GM19397 (cell line): ENCODE measurements around the gene SDK1.
"Not testable (repeated sequence)": the region's sequence is repeated elsewhere in the genome, so short reads cannot be mapped to it uniquely, and the experiment has no call there.

ENCODE experiments used
- ATAC-seq: cut with Tn5 transposase; IDR thresholded peaks from one replicate; pipeline ENCODE4 v1.9.1; 2021; ENCODE audit warnings: mild to moderate bottlenecking, moderate library complexity; ENCODE audit not compliant: unreplicated experiment

The SDK1 gene

GRCh38 chr7:4202954-4203353, 901.9 kb downstream of the SDK1 start:
- no peak for ATAC-seq

- ATAC-seq = no peak
These were observed 902.8 kb downstream of the SDK1 start for GRCh38 chr7:4203626-4204512.

GRCh38 chr7:4204513-4205165, 903.6 kb downstream of the SDK1 start:
- ATAC-seq = no peak

GRCh38 chr7:4205828-4206227, 904.8 kb downstream of the SDK1 start:
- no peak for ATAC-seq

GRCh38 chr7:4207011-4207410, 906.0 kb downstream of the SDK1 start:
- ATAC-seq = no peak

- no peak for ATAC-seq
These were observed 907.0 kb downstream of the SDK1 start for GRCh38 chr7:4208086-4208485.

GRCh38 chr7:4208586-4208985, 907.5 kb downstream of the SDK1 start:
- ATAC-seq = no peak

GRCh38 chr7:4209126-4209525, 908.1 kb downstream of the SDK1 start:
- ATAC-seq = no peak

GRCh38 chr7:4209966-4210365, 908.9 kb downstream of the SDK1 start:
- no peak for ATAC-seq

- no peak for ATAC-seq
These were observed 909.8 kb downstream of the SDK1 start for GRCh38 chr7:4210821-4211220.

- ATAC-seq = no peak
These were observed 910.2 kb downstream of the SDK1 start for GRCh38 chr7:4211261-4211660.

GRCh38 chr7:4212376-4212775, 911.3 kb downstream of the SDK1 start:
- no peak for ATAC-seq

- no peak for ATAC-seq
These were observed 913.5 kb downstream of the SDK1 start for GRCh38 chr7:4214291-4215155.

GRCh38 chr7:4215176-4215720, 914.2 kb downstream of the SDK1 start:
- ATAC-seq = no peak

GRCh38 chr7:4216016-4216415, 915.0 kb downstream of the SDK1 start:
- no peak for ATAC-seq

- ATAC-seq = not testable (repeated sequence)
These were observed 916.1 kb downstream of the SDK1 start for GRCh38 chr7:4217126-4217660.

GRCh38 chr7:4218481-4218880, 917.4 kb downstream of the SDK1 start:
- ATAC-seq = no peak

GRCh38 chr7:4220011-4220410, 919.0 kb downstream of the SDK1 start:
- ATAC-seq = no peak

- ATAC-seq = no peak
These were observed 920.0 kb downstream of the SDK1 start for GRCh38 chr7:4221043-4221442.

GRCh38 chr7:4222676-4223075, 921.6 kb downstream of the SDK1 start:
- ATAC-seq = no peak

GRCh38 chr7:4225361-4225771, 924.3 kb downstream of the SDK1 start:
- no peak for ATAC-seq
